ENCODE measurements around the gene STOML2. TPM values are rescaled to one million over a fixed set of nuclear protein-coding genes. Genes with fewer than 3 reads are reported as not detected.

STOML2 gene
- total and polyA plus RNA-seq, 2 experiments from 2014 or later = 114 to 210 TPM

DNA sequence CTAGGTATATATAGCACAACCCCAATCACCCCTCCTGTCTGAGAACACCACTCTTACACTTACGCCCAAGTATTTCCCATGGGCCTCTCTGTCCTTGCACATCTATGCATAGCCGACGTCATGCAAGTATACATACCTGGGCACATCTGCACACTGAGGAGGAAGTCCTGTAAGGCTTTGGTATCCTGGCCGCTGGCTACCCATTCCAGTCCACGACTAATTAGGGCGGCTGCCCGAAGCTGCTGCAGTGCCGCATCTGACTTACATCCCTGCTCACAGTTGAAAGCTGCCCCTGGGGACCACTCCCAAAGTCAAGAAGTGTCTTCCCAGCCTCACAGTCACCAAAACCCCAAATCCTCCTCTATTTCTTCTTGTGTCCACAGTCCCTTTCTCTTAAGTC is 28.1 kb downstream of the STOML2 start:
- peaks cover 15% of the 10 kb centered on the region for H4K20me1 ChIP-seq (replicated peaks; ENCODE audit: insufficient read depth)
- no peaks in the 10 kb centered on the region for H3K9me2 ChIP-seq (ENCODE audit: insufficient read depth)
- Mint-ChIP-seq H3K27me3 (ENCODE audit: insufficient read depth, low read depth, poor library complexity) (peaks cover 11% of the 10 kb centered on the region), H3K27ac (no peak overlapping the region), H3K4me1 (peaks cover 31% of the 10 kb centered on the region), H3K36me3 (ENCODE audit: low read depth) (peaks cover 69% of the 10 kb centered on the region), H3K4me3 (no peak overlapping the region), H3K9me3 (0 out of 3 replicates have a peak, but pooled peaks cover 2% of the 10 kb centered on the region)
- no peaks in the 10 kb centered on the region for H3K27me3 ChIP-seq (ENCODE audit: insufficient read depth)
- peaks cover 44% of the 10 kb centered on the region for H3K79me2 ChIP-seq (replicated peaks; ENCODE audit: insufficient read depth)
- DNase-seq (ENCODE audit: low spot score) (no peak), ATAC-seq (no peak)
- no peak overlapping the region for H2AFZ ChIP-seq
- H3K27ac ChIP-seq (ENCODE audit: low read depth) = no peak overlapping the region
- H3K4me3 ChIP-seq = no peak overlapping the region
- H3K36me3 ChIP-seq (ENCODE audit: insufficient read depth) = peaks cover 3% of the 10 kb centered on the region; the same call in 1 of the 2 replicates
- H3K4me2 ChIP-seq = no peak overlapping the region
- peaks cover 7% of the 10 kb centered on the region for H3F3A ChIP-seq (replicated peaks; ENCODE audit: low read depth)
- peaks cover 19% of the 10 kb centered on the region for H3K4me1 ChIP-seq (ENCODE audit: insufficient read depth)
- TF ChIP-seq, protein P1, sequence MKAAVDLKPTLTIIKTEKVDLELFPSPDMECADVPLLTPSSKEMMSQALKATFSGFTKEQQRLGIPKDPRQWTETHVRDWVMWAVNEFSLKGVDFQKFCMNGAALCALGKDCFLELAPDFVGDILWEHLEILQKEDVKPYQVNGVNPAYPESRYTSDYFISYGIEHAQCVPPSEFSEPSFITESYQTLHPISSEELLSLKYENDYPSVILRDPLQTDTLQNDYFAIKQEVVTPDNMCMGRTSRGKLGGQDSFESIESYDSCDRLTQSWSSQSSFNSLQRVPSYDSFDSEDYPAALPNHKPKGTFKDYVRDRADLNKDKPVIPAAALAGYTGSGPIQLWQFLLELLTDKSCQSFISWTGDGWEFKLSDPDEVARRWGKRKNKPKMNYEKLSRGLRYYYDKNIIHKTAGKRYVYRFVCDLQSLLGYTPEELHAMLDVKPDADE (IDR thresholded peaks at IDR 0.05) = no peak
- no peak for TF ChIP-seq POLR2AphosphoS5 (IDR thresholded peaks at IDR 0.05; ENCODE audit: low read depth)
- no peak for TF ChIP-seq CREB1 (CRISPR knock-in tag; IDR thresholded peaks at IDR 0.05; ENCODE audit: low read depth)
- no peak for TF ChIP-seq JUNB (IDR thresholded peaks at IDR 0.05; ENCODE audit: unreplicated experiment)
- TF ChIP-seq EZH2phosphoT487 (IDR thresholded peaks at IDR 0.05; ENCODE audit: unreplicated experiment) = no peak

DNA sequence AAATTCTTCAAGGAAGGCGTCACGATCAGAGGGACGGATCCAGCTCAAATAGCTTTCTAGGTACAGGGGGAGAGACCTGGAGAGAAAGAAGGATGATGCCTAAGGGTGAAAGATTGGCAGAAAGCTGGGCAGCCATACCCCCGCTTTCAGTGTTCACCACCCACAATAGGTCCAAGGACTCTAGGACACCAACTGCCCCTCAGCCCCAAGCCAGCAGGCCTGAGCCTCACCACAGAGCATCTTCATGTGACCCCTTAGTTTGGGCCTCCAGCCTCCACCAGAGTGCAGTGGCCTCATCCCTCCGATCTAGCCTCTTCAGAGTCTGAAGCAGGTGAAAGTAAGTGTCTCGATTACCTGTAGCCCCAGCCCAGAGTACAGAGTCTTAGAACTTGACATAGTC is 28.8 kb downstream of the STOML2 start:
- Mint-ChIP-seq H3K27ac (no peak overlapping the region), H3K27me3 (ENCODE audit: insufficient read depth, low read depth, poor library complexity) (peaks cover 11% of the 10 kb centered on the region), H3K4me1 (peaks cover 34% of the 10 kb centered on the region), H3K9me3 (0 out of 3 replicates have a peak, but pooled peaks cover 2% of the 10 kb centered on the region), H3K4me3 (no peak overlapping the region; the same call in 2 of the 3 replicates), H3K36me3 (ENCODE audit: low read depth) (peaks cover 72% of the 10 kb centered on the region)
- Histone ChIP-seq H3K4me3 (no peak overlapping the region), H3K27me3 (ENCODE audit: insufficient read depth) (no peaks in the 10 kb centered on the region), H3K79me2 (replicated peaks; ENCODE audit: insufficient read depth) (peaks cover 48% of the 10 kb centered on the region), H2AFZ (no peak overlapping the region), H3K4me2 (no peak overlapping the region), H3K27ac (ENCODE audit: low read depth) (no peak overlapping the region), H3F3A (replicated peaks; ENCODE audit: low read depth) (peaks cover 7% of the 10 kb centered on the region), H3K4me1 (ENCODE audit: insufficient read depth) (peaks cover 22% of the 10 kb centered on the region), H3K36me3 (ENCODE audit: insufficient read depth) (peaks cover 3% of the 10 kb centered on the region; the same call in 1 of the 2 replicates), H4K20me1 (replicated peaks; ENCODE audit: insufficient read depth) (peaks cover 22% of the 10 kb centered on the region), H3K9me2 (ENCODE audit: insufficient read depth) (no peaks in the 10 kb centered on the region)
- ATAC-seq = no peak
- DNase-seq (ENCODE audit: low spot score) = no peak
- TF ChIP-seq EZH2 (IDR thresholded peaks at IDR 0.05; ENCODE audit: low read depth, unreplicated experiment) (no peak), ZNF331 (CRISPR knock-in tag; IDR thresholded peaks at IDR 0.05; ENCODE audit: low read depth) (no peak), NANOG (IDR thresholded peaks at IDR 0.05; ENCODE audit: borderline replicate concordance) (no peak), POLR2AphosphoS5 (IDR thresholded peaks at IDR 0.05; ENCODE audit: low read depth) (no peak), EZH2phosphoT487 (IDR thresholded peaks at IDR 0.05; ENCODE audit: unreplicated experiment) (no peak), CREB1 (CRISPR knock-in tag; IDR thresholded peaks at IDR 0.05; ENCODE audit: low read depth) (no peak)
- TF ChIP-seq, protein P1 (IDR thresholded peaks at IDR 0.05) = no peak
- TF ChIP-seq, protein P2, sequence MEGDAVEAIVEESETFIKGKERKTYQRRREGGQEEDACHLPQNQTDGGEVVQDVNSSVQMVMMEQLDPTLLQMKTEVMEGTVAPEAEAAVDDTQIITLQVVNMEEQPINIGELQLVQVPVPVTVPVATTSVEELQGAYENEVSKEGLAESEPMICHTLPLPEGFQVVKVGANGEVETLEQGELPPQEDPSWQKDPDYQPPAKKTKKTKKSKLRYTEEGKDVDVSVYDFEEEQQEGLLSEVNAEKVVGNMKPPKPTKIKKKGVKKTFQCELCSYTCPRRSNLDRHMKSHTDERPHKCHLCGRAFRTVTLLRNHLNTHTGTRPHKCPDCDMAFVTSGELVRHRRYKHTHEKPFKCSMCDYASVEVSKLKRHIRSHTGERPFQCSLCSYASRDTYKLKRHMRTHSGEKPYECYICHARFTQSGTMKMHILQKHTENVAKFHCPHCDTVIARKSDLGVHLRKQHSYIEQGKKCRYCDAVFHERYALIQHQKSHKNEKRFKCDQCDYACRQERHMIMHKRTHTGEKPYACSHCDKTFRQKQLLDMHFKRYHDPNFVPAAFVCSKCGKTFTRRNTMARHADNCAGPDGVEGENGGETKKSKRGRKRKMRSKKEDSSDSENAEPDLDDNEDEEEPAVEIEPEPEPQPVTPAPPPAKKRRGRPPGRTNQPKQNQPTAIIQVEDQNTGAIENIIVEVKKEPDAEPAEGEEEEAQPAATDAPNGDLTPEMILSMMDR (conservative IDR thresholded peaks at IDR 0.05; ENCODE audit: low read depth in 2 of 2) = no peak
- TF ChIP-seq, protein P3, sequence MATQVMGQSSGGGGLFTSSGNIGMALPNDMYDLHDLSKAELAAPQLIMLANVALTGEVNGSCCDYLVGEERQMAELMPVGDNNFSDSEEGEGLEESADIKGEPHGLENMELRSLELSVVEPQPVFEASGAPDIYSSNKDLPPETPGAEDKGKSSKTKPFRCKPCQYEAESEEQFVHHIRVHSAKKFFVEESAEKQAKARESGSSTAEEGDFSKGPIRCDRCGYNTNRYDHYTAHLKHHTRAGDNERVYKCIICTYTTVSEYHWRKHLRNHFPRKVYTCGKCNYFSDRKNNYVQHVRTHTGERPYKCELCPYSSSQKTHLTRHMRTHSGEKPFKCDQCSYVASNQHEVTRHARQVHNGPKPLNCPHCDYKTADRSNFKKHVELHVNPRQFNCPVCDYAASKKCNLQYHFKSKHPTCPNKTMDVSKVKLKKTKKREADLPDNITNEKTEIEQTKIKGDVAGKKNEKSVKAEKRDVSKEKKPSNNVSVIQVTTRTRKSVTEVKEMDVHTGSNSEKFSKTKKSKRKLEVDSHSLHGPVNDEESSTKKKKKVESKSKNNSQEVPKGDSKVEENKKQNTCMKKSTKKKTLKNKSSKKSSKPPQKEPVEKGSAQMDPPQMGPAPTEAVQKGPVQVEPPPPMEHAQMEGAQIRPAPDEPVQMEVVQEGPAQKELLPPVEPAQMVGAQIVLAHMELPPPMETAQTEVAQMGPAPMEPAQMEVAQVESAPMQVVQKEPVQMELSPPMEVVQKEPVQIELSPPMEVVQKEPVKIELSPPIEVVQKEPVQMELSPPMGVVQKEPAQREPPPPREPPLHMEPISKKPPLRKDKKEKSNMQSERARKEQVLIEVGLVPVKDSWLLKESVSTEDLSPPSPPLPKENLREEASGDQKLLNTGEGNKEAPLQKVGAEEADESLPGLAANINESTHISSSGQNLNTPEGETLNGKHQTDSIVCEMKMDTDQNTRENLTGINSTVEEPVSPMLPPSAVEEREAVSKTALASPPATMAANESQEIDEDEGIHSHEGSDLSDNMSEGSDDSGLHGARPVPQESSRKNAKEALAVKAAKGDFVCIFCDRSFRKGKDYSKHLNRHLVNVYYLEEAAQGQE (IDR thresholded peaks at IDR 0.05; ENCODE audit: unreplicated experiment) = no peak
